Nephron progenitor cell (in vitro differentiated cells): ENCODE results near the gene PUM2.

Experiments used
- DNase-seq: peaks from one replicate; pipeline ENCODE4 v3.0.0; 2021
- H3K27ac Mint-ChIP-seq: 2 replicates; pipeline ENCODE4 v1.8.0; 2021; ENCODE audit warnings: mild to moderate bottlenecking, moderate library complexity, mixed read lengths
- H3K27me3 Mint-ChIP-seq: 2 replicates; pipeline ENCODE4 v1.8.0; 2021; ENCODE audit warnings: mild to moderate bottlenecking, low read depth, mixed read lengths; ENCODE audit not compliant: poor library complexity
- H3K36me3 Mint-ChIP-seq: 2 replicates; pipeline ENCODE4 v1.8.0; 2021; ENCODE audit warnings: low read depth, mixed read lengths
- H3K4me1 Mint-ChIP-seq: 2 replicates; pipeline ENCODE4 v1.8.0; 2021; ENCODE audit warnings: mixed read lengths
- H3K4me3 Mint-ChIP-seq: 2 replicates; pipeline ENCODE4 v1.8.0; 2021; ENCODE audit warnings: mild to moderate bottlenecking, moderate library complexity, mixed read lengths
- H3K9me3 Mint-ChIP-seq: 2 replicates; pipeline ENCODE4 v1.8.0; 2021; ENCODE audit warnings: mild to moderate bottlenecking, moderate library complexity, mixed read lengths
- TF ChIP-seq, protein P1 (sequence below): fragments of 200-600 bp; sonication (generic); IDR thresholded peaks from 2 replicates; pipeline ENCODE4 v1.5.0; 2021; ENCODE audit warnings: antibody characterized with exemption

Gene PUM2

GRCh38 chr2:20267529-20267928, 83.1 kb downstream of the PUM2 start:
- no peaks in the 10 kb centered on the region for H3K4me1 Mint-ChIP-seq
- no peak overlapping the region for H3K27ac Mint-ChIP-seq
- TF ChIP-seq, protein P1, sequence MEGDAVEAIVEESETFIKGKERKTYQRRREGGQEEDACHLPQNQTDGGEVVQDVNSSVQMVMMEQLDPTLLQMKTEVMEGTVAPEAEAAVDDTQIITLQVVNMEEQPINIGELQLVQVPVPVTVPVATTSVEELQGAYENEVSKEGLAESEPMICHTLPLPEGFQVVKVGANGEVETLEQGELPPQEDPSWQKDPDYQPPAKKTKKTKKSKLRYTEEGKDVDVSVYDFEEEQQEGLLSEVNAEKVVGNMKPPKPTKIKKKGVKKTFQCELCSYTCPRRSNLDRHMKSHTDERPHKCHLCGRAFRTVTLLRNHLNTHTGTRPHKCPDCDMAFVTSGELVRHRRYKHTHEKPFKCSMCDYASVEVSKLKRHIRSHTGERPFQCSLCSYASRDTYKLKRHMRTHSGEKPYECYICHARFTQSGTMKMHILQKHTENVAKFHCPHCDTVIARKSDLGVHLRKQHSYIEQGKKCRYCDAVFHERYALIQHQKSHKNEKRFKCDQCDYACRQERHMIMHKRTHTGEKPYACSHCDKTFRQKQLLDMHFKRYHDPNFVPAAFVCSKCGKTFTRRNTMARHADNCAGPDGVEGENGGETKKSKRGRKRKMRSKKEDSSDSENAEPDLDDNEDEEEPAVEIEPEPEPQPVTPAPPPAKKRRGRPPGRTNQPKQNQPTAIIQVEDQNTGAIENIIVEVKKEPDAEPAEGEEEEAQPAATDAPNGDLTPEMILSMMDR, result no peak
- peaks cover 68% of the 10 kb centered on the region for H3K36me3 Mint-ChIP-seq
- no peaks in the 10 kb centered on the region for H3K27me3 Mint-ChIP-seq
- H3K9me3 Mint-ChIP-seq, result no peaks in the 10 kb centered on the region
- no peak overlapping the region for H3K4me3 Mint-ChIP-seq
- no peak for DNase-seq

GRCh38 chr2:20264629-20265028, 86.0 kb downstream of the PUM2 start:
- Mint-ChIP-seq H3K4me3 (no peak overlapping the region), H3K36me3 (peaks cover 74% of the 10 kb centered on the region), H3K27me3 (no peaks in the 10 kb centered on the region), H3K27ac (peak overlapping the region; percentile 67), H3K9me3 (no peaks in the 10 kb centered on the region), H3K4me1 (no peaks in the 10 kb centered on the region)
- DNase-seq, result no peak
- TF ChIP-seq, protein P1, result no peak

- no peak overlapping the region for H3K27ac Mint-ChIP-seq
- no peak for DNase-seq
- H3K36me3 Mint-ChIP-seq, result peaks cover 74% of the 10 kb centered on the region
- no peaks in the 10 kb centered on the region for H3K4me1 Mint-ChIP-seq
- no peak overlapping the region for H3K4me3 Mint-ChIP-seq
- H3K27me3 Mint-ChIP-seq, result peaks cover 3% of the 10 kb centered on the region
- TF ChIP-seq, protein P1, result no peak
- H3K9me3 Mint-ChIP-seq, result no peaks in the 10 kb centered on the region
Observed at GRCh38 chr2:20257411-20257810, 93.2 kb downstream of the PUM2 start.

GRCh38 chr2:20254731-20255130, 95.9 kb downstream of the PUM2 start:
- H3K4me3 Mint-ChIP-seq, result no peak overlapping the region
- no peak for DNase-seq
- H3K27me3 Mint-ChIP-seq, result peaks cover 3% of the 10 kb centered on the region
- peaks cover 78% of the 10 kb centered on the region for H3K36me3 Mint-ChIP-seq
- H3K4me1 Mint-ChIP-seq, result no peaks in the 10 kb centered on the region
- no peaks in the 10 kb centered on the region for H3K9me3 Mint-ChIP-seq
- no peak overlapping the region for H3K27ac Mint-ChIP-seq
- TF ChIP-seq, protein P1, result no peak

DNA sequence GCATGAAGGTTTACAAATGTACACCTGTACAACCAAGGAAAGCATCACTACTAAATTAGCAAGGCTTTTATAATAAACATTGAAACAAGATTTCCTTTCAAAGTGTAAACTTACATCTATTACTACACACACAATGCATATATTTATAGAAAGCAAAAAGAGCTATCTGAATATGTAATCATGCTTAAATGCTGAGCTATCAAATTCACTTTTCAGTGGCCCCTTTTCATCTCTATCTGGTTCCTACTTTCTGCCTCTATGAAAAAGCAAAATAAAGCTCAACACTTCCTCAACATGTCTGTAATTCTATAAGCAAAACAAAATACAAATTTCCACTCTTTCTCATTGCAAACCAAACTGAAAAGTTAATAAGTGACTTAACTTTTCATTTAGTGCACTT, 100.2 kb downstream of the PUM2 start:
- TF ChIP-seq, protein P1, result no peak

DNA sequence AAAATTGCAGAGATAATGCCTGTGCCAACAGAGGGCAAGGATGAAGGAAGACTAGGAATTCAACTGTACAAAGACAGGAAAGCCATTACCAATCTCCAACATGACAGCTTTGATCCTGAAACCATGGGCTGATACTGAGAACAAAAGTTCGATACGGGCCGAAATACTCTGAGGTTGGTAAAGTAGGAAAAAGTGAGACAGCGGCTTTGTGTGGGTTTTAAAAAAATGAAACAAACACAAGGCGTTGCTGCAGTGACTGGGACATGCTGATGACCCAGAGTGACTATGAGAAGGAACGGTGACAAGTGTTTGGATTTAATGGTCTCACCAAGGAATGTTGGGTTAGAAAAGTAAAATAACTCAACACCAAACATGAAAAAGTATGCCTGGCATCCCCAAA, 101.5 kb downstream of the PUM2 start:
- Mint-ChIP-seq H3K4me1 (no peaks in the 10 kb centered on the region), H3K9me3 (no peaks in the 10 kb centered on the region), H3K27ac (no peak overlapping the region), H3K27me3 (no peaks in the 10 kb centered on the region), H3K4me3 (no peak overlapping the region), H3K36me3 (peaks cover 72% of the 10 kb centered on the region)
- DNase-seq, result no peak
- TF ChIP-seq, protein P1, result no peak

More for the DNA sequence above, 100.2 kb downstream of the PUM2 start:
- no peak for DNase-seq
- no peaks in the 10 kb centered on the region for H3K27me3 Mint-ChIP-seq
- no peak overlapping the region for H3K4me3 Mint-ChIP-seq
- H3K36me3 Mint-ChIP-seq, result peaks cover 85% of the 10 kb centered on the region
- H3K27ac Mint-ChIP-seq, result no peak overlapping the region
- H3K4me1 Mint-ChIP-seq, result no peaks in the 10 kb centered on the region
- no peaks in the 10 kb centered on the region for H3K9me3 Mint-ChIP-seq
